ENCODE results near the gene MDFIC2.

DNA sequence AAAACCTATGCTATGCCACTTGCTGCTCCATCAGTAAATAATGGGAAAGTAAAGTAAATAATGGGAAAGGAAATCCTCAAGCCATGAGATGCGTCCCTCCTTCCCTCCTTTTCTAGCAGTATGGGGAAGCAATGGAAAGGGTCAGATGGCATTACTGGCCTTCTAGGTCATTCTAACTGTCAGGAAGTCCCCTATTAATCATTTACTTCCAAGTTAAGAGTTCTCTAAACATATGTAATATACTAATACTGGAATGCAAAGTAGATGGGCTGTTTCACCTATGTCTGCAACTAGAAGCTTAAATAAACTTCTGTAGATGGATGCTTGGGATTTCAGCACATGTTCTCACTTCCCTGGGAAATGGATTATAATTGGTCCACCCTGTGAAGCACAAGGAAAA, 55.9 kb downstream of the MDFIC2 start:
- TF ChIP-seq, protein P1, sequence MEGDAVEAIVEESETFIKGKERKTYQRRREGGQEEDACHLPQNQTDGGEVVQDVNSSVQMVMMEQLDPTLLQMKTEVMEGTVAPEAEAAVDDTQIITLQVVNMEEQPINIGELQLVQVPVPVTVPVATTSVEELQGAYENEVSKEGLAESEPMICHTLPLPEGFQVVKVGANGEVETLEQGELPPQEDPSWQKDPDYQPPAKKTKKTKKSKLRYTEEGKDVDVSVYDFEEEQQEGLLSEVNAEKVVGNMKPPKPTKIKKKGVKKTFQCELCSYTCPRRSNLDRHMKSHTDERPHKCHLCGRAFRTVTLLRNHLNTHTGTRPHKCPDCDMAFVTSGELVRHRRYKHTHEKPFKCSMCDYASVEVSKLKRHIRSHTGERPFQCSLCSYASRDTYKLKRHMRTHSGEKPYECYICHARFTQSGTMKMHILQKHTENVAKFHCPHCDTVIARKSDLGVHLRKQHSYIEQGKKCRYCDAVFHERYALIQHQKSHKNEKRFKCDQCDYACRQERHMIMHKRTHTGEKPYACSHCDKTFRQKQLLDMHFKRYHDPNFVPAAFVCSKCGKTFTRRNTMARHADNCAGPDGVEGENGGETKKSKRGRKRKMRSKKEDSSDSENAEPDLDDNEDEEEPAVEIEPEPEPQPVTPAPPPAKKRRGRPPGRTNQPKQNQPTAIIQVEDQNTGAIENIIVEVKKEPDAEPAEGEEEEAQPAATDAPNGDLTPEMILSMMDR (IDR thresholded peaks at IDR 0.05; ENCODE audit: low read length) = no peak
- no peak for TF ChIP-seq EZH2 (IDR thresholded peaks at IDR 0.05; ENCODE audit: borderline replicate concordance, low read length)
